Spleen (tissue), 11 donors: ENCODE results near the gene DUSP11. TPM values are rescaled to one million over a fixed set of nuclear protein-coding genes. Genes with fewer than 3 reads are reported as not detected.

ENCODE experiments used
- DNase-seq: peaks from one replicate; pipeline ENCODE4 v3.0.0-alpha.2; 2020
- H3K27ac ChIP-seq, 8 donors: fragments of 200-600 bp; sonication (generic) in 7 of 8; 1 replicate in 4 of 8; 2 replicates in 4 of 8; pipeline versions ENCODE4 v1.5.0 to v1.8.0; 2016 to 2021; ENCODE audit warnings: inconsistent platforms in 4 of 8, mild to moderate bottlenecking in 4 of 8, moderate library complexity in 1 of 8
- H3K27me3 ChIP-seq, 7 donors: fragments of 200-600 bp; sonication (generic) in 6 of 7; replicated peaks in 1 of 7; 1 replicate in 4 of 7; 2 replicates in 3 of 7; pipeline versions ENCODE4 v1.5.0 to v1.8.0; 2016 to 2021; ENCODE audit warnings: inconsistent platforms in 3 of 7, mild to moderate bottlenecking in 1 of 7
- H3K36me3 ChIP-seq, 6 donors: fragments of 200-600 bp; sonication (generic) in 5 of 6; 1 replicate in 4 of 6; 2 replicates in 2 of 6; pipeline versions ENCODE4 v1.5.0 to v1.8.0; 2016 to 2021; ENCODE audit warnings: inconsistent platforms in 2 of 6
- H3K4me1 ChIP-seq, 6 donors: fragments of 200-600 bp; sonication (generic) in 5 of 6; 1 replicate in 3 of 6; 2 replicates in 3 of 6; pipeline versions ENCODE4 v1.5.0 to v1.8.0; 2016 to 2021; ENCODE audit warnings: inconsistent platforms in 3 of 6
- H3K4me3 ChIP-seq, 8 donors: fragments of 200-600 bp; sonication (generic) in 7 of 8; 1 replicate in 4 of 8; 2 replicates in 4 of 8; pipeline versions ENCODE4 v1.5.0 to v1.8.0; 2016 to 2021; ENCODE audit warnings: inconsistent platforms in 4 of 8, mild to moderate bottlenecking in 4 of 8, moderate library complexity in 2 of 8
- H3K9me3 ChIP-seq, 8 donors: fragments of 200-600 bp; sonication (generic) in 7 of 8; 1 replicate in 4 of 8; 2 replicates in 4 of 8; pipeline versions ENCODE4 v1.5.0 to v1.8.0; 2016 to 2021; ENCODE audit warnings: inconsistent platforms in 4 of 8
- CTCF ChIP-seq, 11 experiments: fragments of 200-600 bp in 7 of 11; fragments of 450-650 bp in 4 of 11; sonication (generic) in 4 of 11; IDR thresholded peaks in 8 of 11; conservative IDR thresholded peaks in 3 of 11; 1 replicate in 7 of 11; 2 replicates in 4 of 11; pipeline versions ENCODE4 v1.4.0 to v1.8.0; 2016 to 2021; ENCODE audit warnings: antibody characterized with exemption in 11 of 11, inconsistent platforms in 4 of 11, mild to moderate bottlenecking in 1 of 11
- POLR2A ChIP-seq, 3 donors: fragments of 450-650 bp; IDR thresholded peaks; one replicate each; pipeline ENCODE4 v1.5.1; 2017; ENCODE audit warnings: antibody characterized with exemption in 3 of 3, mild to moderate bottlenecking in 1 of 3
- POLR2AphosphoS5 ChIP-seq, 3 donors: sonication (generic); formaldehyde crosslinking; IDR thresholded peaks; one replicate each; pipeline ENCODE4 v1.5.1; 2017; ENCODE audit warnings: antibody characterized with exemption in 3 of 3
- WGBS, 5 donors: extraction: QIAGEN DNeasy Blood & Tissue Kit in 3 of 5; methylation state at CpG; one replicate each; pipeline versions ENCODE4 v1.1.5 to v1.1.7; 2013 to 2018; 5-methylcytosine and 5-hydroxymethylcytosine counted together
- intact Hi-C: fragments of 100-400 bp; cut with DNase I; formaldehyde crosslinking; loops from one replicate; pipeline ENCODE4 v1.15.0; 2023; ENCODE audit warnings: low total_unique reads
- polyA plus RNA-seq, 3 donors: library from polyadenylated mRNA; stranded (reverse); fragments of 200-250 nt; gene quantifications; one replicate each; pipeline ENCODE4 v1.2.1, GENCODE V29; 2013
- total RNA-seq, 7 donors: library from RNA; depleted of rRNA in 3 of 7; stranded (reverse); fragments of >200 nt in 3 of 7; fragmentation: NEBNext Ultra II Directional in 4 of 7; extraction: Animal tissue kit (Norgen Biotek cat#: 25700) in 4 of 7; gene quantifications; one replicate each; pipeline versions ENCODE4 v1.1.0 to v1.2.1, GENCODE V29; 2016 to 2021
- donor health status: healthy with polysubstance abuse.
- donor health status: DM: no; HTN: no; CAD: no; lungs with moderate emphysema.
- donor health status: DM: no; HTN: no; CAD: no.
- donor health status: Bipolar disorder and iron deficiency.
- donor health status: healthy.
- donor health status: DM: no; HTN: no; CAD: no.
- donor health status: DM: yes; HTN: yes; CAD: no.

Gene DUSP11
- total and polyA plus RNA-seq, 10 donors = 17.2 to 49.3 (median 26.4) TPM

GRCh38 chr2:73766994-73767393 lies 12.9 kb downstream of the DUSP11 start:
- DNase-seq = no peak
- Histone ChIP-seq H3K4me1 (no peaks in the 10 kb centered on the region), H3K27ac (no peak overlapping the region), H3K36me3 (peaks cover 4 to 100% (median 89%) of the 10 kb centered on the region in 6 donors), H3K4me3 (no peak overlapping the region), H3K9me3 (no peaks in the 10 kb centered on the region), H3K27me3 (no peaks in the 10 kb centered on the region)
- intact Hi-C loops = no loop called here
- 93 to 96% (median 94%) methylated on average over 4 of the region's 4 CpGs for WGBS, 5 donors
- no peak for TF ChIP-seq POLR2A (IDR thresholded peaks at IDR 0.05)
- no peak for TF ChIP-seq CTCF (IDR thresholded peaks at IDR 0.05 in 8 of 11, conservative IDR thresholded peaks at IDR 0.05 in 3 of 11)
- no peak for TF ChIP-seq POLR2AphosphoS5 (IDR thresholded peaks at IDR 0.05)

- Histone ChIP-seq H3K4me1 (no peaks in the 10 kb centered on the region), H3K4me3 (no peak overlapping the region), H3K27ac (no peak overlapping the region), H3K36me3 (peaks cover 4 to 100% (median 90%) of the 10 kb centered on the region in 6 donors), H3K9me3 (no peaks in the 10 kb centered on the region), H3K27me3 (no peaks in the 10 kb centered on the region)
- intact Hi-C loops = no loop called here
- TF ChIP-seq POLR2A (IDR thresholded peaks at IDR 0.05) (no peak), CTCF (IDR thresholded peaks at IDR 0.05 in 8 of 11, conservative IDR thresholded peaks at IDR 0.05 in 3 of 11) (no peak), POLR2AphosphoS5 (IDR thresholded peaks at IDR 0.05) (no peak)
- WGBS, 5 donors = 93 to 100% (median 97%) methylated on average over 1 of the region's 1 CpG
- no peak for DNase-seq
Measured at GRCh38 chr2:73766349-73766748, 13.6 kb downstream of the DUSP11 start.

GRCh38 chr2:73764945-73765344 lies 15.0 kb downstream of the DUSP11 start:
- WGBS, 5 donors = 85 to 100% (median 98%) methylated on average over 1 of the region's 1 CpG
- DNase-seq = no peak
- TF ChIP-seq POLR2AphosphoS5 (IDR thresholded peaks at IDR 0.05) (no peak), POLR2A (IDR thresholded peaks at IDR 0.05) (no peak), CTCF (IDR thresholded peaks at IDR 0.05 in 8 of 11, conservative IDR thresholded peaks at IDR 0.05 in 3 of 11) (no peak)
- intact Hi-C loops = no loop called here
- H3K4me3 ChIP-seq = no peak overlapping the region
- H3K27me3 ChIP-seq = no peaks in the 10 kb centered on the region
- peaks cover 4 to 100% (median 93%) of the 10 kb centered on the region in 6 donors for H3K36me3 ChIP-seq
- H3K4me1 ChIP-seq = peaks cover 0 to 2% (median 0%) of the 10 kb centered on the region in 6 donors
- H3K27ac ChIP-seq = no peak overlapping the region
- no peaks in the 10 kb centered on the region for H3K9me3 ChIP-seq

GRCh38 chr2:73762571-73762970 lies 17.3 kb downstream of the DUSP11 start:
- H3K36me3 ChIP-seq = peaks cover 4 to 100% (median 83%) of the 10 kb centered on the region in 6 donors

More at GRCh38 chr2:73762571-73762970, 17.3 kb downstream of the DUSP11 start:
- Histone ChIP-seq H3K4me1 (peaks cover 0 to 13% (median 3%) of the 10 kb centered on the region in 6 donors), H3K27ac (no peak overlapping the region), H3K4me3 (no peak overlapping the region), H3K9me3 (no peaks in the 10 kb centered on the region), H3K27me3 (no peaks in the 10 kb centered on the region)
- no peak for DNase-seq
- intact Hi-C loops = no loop called here
- WGBS, 5 donors = 83 to 97% (median 95%) methylated on average over 1 of the region's 1 CpG
- TF ChIP-seq POLR2AphosphoS5 (IDR thresholded peaks at IDR 0.05) (no peak), CTCF (IDR thresholded peaks at IDR 0.05 in 8 of 11, conservative IDR thresholded peaks at IDR 0.05 in 3 of 11) (no peak), POLR2A (IDR thresholded peaks at IDR 0.05) (no peak)
